GM10248 (cell line): Measurements from ENCODE around the gene ARF4.
"Not testable (repeated sequence)": the region's sequence is repeated elsewhere in the genome, so short reads cannot be mapped to it uniquely, and the experiment has no call there.

Experiments used
- CTCF ChIA-PET: fragments of 300-600 bp; sonication (Branson Sonifier 250); formaldehyde crosslinking; extraction: SDS; loops from one replicate; lab custom pipeline; 2021; ENCODE audit warnings: antibody characterized with exemption; lab: Yijun Ruan, JAX
- POLR2A ChIA-PET: fragments of 350-650 bp; sonication (Branson Sonifier 250); formaldehyde crosslinking; extraction: SDS; loops from one replicate; lab custom pipeline; 2020; ENCODE audit warnings: antibody characterized with exemption; lab: Yijun Ruan, JAX
- DNase-seq: peaks from one replicate; pipeline ENCODE4 v3.0.0; 2012; ENCODE audit errors: extremely low spot score
- TF ChIP-seq, protein P1 (sequence below): IDR thresholded peaks from 2 replicates; pipeline ENCODE4 v1.5.1; 2012; ENCODE audit warnings: mild to moderate bottlenecking, low read depth; ENCODE audit errors: extremely low read depth, missing control alignments, control extremely low read depth

ARF4 gene

GRCh38 chr3:57597127-57597923 lies at the start of gene ARF4:
Gene ARF4 (minus strand): TSS chr3:57597344. CDS start chr3:57597140, 204 bp downstream.
- TF ChIP-seq, protein P1, sequence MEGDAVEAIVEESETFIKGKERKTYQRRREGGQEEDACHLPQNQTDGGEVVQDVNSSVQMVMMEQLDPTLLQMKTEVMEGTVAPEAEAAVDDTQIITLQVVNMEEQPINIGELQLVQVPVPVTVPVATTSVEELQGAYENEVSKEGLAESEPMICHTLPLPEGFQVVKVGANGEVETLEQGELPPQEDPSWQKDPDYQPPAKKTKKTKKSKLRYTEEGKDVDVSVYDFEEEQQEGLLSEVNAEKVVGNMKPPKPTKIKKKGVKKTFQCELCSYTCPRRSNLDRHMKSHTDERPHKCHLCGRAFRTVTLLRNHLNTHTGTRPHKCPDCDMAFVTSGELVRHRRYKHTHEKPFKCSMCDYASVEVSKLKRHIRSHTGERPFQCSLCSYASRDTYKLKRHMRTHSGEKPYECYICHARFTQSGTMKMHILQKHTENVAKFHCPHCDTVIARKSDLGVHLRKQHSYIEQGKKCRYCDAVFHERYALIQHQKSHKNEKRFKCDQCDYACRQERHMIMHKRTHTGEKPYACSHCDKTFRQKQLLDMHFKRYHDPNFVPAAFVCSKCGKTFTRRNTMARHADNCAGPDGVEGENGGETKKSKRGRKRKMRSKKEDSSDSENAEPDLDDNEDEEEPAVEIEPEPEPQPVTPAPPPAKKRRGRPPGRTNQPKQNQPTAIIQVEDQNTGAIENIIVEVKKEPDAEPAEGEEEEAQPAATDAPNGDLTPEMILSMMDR: peak; percentile 31
- CTCF ChIA-PET: interaction anchor here (0.7 to 1.9 kb wide), 4 partner anchors 10 to 93 kb away, joined by 3 to 4 read pairs (median 3); no protein-coding TSS in a partner anchor
- POLR2A ChIA-PET: interaction anchor here (0.6 to 2.5 kb wide), 9 partner anchors 8 to 159 kb away, joined by 3 to 17 read pairs (median 6); partner anchors contain the start of genes PDE12 and SLMAP
- peak; percentile 98 for DNase-seq

- ChIA-PET CTCF (no interaction called here), POLR2A (no interaction called here)
- TF ChIP-seq, protein P1: peak; percentile 12
- DNase-seq: peak; percentile 19
Measured at GRCh38 chr3:57646723-57647122, 49.6 kb upstream of the ARF4 start.

GRCh38 chr3:57644740-57645139 lies 47.6 kb upstream of the ARF4 start:
- POLR2A ChIA-PET: interaction anchor here (0.7 kb wide), 1 partner anchor 47 kb away, joined by 3 read pairs; the partner anchor contains the start of gene ARF4
- DNase-seq: no peak
- TF ChIP-seq, protein P1: no peak
- CTCF ChIA-PET: interaction anchor here (1.1 kb wide), 1 partner anchor 12 kb away, joined by 3 read pairs; no protein-coding TSS in a partner anchor

- DNase-seq: no peak
- CTCF ChIA-PET: no interaction called here
- POLR2A ChIA-PET: no interaction called here
- TF ChIP-seq, protein P1: no peak
Measured at GRCh38 chr3:57637391-57637790, 40.2 kb upstream of the ARF4 start.

- DNase-seq, CTCF ChIA-PET, POLR2A ChIA-PET: not testable (repeated sequence)
Measured at GRCh38 chr3:57634259-57634658, 37.1 kb upstream of the ARF4 start.

- ChIA-PET POLR2A (no interaction called here), CTCF (interaction anchor here (1.1 to 1.2 kb wide), 2 partner anchors 11 to 38 kb away, joined by 3 to 4 read pairs; no protein-coding TSS in a partner anchor)
- no peak for DNase-seq
Measured at GRCh38 chr3:57627976-57628375, 30.8 kb upstream of the ARF4 start.

GRCh38 chr3:57624801-57625200 lies 27.7 kb upstream of the ARF4 start:
- TF ChIP-seq, protein P1: no peak
- CTCF ChIA-PET: no interaction called here
- POLR2A ChIA-PET: no interaction called here
- no peak for DNase-seq

More at GRCh38 chr3:57627976-57628375, 30.8 kb upstream of the ARF4 start:
- TF ChIP-seq, protein P1: no peak
